GM19468 (cell line): ENCODE measurements around the gene DNAJB4.
"Not testable (repeated sequence)": the region's sequence is repeated elsewhere in the genome, so short reads cannot be mapped to it uniquely, and the experiment has no call there.

ENCODE experiments used
- ATAC-seq: cut with Tn5 transposase; IDR thresholded peaks from one replicate; pipeline ENCODE4 v1.9.1; 2021; ENCODE audit warnings: mild to moderate bottlenecking, moderate library complexity, moderate number of reproducible peaks; ENCODE audit not compliant: unreplicated experiment; ENCODE audit errors: extremely low read depth

DNAJB4 gene

DNA sequence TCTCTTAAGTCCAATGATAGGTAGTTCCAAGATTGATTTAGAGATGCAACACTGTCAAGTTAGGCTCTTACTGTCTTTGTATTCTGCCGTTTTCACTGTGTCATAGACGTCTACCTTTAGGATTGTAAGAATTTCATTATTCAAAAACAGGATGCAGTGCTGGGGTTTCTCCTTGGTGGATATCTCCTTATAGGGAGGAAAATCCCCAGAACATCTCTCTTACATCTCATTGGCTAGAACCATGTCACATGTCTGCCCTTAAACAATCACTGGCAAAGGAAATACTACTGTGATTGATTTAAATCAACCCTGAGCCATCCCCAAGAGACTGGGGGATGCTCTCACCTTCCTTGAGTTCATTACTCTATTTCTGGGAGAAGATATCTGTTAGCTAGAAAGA lies 15.0 kb upstream of the DNAJB4 start:
- ATAC-seq: no peak

DNA sequence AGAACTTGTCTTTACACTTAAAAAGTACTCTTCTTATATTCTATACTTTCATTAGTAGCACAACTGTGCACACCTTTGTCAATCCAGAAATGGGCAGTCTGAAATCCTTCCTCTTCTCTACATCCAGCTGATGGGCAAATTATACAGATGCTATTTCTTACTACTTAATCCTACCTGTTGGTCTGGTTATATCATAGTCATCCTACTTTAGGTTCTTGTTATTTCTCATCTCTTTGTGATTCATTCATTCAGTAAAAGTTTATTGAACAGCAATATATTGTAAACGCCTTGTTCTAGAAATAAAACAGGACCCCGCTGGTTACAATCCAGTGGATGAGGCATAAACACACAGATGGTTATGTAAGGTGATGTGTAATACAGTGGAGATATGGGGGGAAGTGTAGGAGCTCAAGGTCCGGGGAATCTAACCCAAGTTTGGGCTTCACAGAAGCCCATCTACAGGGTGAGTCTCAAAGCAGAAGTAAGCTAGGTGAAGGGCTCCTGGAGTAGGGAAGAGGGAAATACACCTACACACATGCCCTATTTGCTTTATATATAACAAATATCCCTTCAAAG lies 14.0 kb upstream of the DNAJB4 start:
- no peak for ATAC-seq

DNA sequence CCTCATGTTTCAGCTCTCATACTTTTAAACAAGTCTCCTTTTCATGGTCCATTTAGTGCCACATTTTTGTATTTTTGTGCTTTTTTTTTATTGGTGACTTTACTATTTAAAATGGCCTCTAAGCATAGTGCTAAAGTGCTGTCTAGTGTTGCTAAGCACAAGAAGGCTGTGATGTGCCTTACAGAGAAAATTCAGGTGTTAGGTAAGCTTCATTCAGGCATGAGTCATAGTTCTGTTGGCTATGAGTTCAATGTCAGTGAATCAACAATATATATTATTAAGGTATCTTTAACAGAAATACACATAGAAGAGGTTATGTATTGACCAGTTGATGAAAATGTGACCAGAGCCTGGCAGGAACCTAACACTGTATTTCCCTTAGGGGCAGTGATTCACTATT lies 13.1 kb upstream of the DNAJB4 start:
- no peak for ATAC-seq

DNA sequence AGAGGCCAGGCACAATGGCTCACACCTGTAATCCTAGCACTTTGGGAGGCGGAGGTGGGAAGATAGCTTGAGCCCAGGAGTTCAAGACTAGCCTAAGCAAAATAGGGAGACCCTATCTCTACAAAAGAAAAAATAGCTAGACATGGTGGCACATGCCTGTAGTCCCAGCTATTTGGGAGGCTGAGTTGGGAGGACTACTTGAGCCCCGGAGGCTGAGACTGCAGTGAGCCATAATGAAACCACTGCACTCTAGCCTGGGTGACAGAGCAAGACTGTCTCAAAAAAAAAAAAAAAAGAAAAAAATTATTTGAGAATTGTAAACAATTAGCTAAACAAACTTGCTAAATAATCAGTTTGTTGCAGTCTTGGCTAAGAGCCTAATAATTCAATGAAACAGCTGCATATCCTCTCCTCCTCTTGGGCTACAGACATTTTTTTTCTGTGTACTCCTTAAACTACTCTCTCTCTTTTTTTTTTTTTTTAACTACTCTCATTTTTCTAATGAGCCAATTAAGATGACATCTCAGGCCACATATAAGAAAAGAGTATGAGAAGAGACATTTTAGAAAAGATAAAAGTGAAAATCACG lies 10.5 kb upstream of the DNAJB4 start:
- ATAC-seq: no peak

DNA sequence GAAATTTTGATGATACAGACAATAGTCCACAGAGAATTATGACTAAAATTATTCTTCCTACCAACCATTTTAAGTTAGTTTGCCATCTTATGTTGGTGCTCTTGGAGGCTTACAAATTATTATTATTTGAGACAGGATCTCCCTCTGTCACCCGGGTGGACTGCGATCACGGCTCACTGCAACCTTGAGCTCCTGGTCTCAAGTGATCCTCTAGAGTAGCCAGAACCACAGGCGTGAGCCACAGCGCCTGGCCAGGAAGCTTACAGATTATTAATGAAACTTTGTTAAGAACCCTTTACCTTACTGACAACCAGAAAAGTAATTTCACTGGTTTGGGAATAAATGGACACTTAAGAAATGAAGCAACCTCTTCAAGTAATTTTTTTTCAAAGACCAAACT lies 8.0 kb upstream of the DNAJB4 start:
- ATAC-seq: no peak

DNA sequence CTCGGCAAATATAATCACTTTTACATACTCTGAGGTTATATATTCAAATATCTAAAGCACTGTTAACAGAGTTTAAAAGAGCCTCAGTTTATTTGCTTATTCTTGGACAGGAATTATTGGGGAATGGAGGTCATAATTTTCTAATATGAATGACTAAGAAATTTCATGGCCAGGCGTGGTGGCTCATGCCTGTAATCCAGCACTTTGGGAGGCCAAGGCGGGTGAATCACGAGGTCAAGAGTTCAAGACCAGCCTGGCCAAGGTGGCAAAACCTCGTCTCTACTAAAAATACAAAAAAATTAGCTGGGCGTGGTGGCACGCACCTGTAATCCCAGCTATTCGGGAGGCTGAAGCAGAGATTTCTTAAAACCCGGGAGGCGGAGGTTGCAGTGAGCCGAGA lies 4.2 kb upstream of the DNAJB4 start:
- ATAC-seq: not testable (repeated sequence)

DNA sequence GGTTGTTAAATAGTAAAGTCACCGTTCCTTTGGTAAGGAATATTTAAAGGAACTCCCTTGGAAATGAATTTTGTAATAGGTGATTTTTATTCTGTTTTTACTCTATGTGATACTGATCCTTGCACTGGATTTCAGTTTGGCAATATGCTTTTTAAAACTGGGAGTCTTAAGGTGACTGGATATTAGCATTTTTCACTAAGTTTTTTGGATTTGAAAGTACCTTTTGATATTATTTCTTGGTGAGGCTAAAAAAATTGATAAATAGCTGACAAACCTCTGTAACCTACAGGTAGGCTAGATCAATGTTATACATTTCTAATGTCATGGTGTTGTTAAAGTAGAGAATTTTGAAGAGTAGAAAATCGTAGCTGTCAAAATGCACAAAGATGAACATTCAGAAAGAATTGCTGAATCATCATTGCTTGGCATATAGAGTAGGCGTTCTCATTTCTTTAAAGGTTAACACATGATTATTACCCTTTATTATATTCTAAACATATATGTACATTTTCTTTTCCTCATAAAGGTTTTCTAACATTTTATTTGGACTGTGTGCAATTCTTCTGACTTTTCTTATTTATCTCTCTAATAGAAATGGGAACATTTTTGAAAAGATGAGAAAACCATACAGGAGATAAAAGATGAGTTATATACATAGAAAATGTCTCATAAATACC lies 1.5 kb upstream of the DNAJB4 start:
- no peak for ATAC-seq

DNA sequence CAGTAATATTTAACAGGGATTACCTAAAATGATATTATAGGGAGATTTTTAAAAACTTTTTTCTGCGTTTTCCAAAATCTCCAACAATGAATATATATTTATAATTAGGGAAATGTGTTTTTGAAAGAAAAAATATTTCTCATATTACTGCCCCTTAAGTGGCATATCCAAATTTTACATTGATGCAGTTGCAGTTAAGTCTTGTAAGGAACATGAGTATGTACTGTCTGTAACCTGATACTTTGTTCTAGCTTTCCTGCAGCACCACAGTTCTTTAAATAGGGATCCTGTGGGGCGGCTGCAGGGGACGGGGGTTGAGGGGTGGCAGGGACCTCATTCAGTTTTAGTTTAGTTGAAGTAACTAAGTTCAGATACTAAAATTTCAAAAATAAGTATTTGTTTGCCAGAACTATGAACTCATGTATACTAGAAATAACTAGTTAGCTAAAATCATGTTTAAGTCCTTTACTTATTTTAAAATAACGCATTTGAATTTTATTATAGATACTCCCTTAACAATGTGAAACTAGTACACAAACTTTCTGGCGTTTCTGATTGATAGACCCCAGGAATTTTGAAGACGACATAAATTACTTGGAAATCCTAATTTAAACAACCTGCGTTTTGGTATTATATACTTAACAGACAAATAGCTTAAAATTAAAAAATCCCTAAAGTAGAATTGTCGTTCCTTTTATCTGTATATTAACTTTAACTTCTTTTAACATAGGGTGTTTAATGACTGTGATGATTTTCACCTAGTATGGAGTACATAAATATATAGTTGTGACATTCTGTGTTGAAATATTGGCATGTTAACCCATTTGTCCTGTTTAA lies 639 bp upstream of the DNAJB4 start:
- no peak for ATAC-seq

DNA sequence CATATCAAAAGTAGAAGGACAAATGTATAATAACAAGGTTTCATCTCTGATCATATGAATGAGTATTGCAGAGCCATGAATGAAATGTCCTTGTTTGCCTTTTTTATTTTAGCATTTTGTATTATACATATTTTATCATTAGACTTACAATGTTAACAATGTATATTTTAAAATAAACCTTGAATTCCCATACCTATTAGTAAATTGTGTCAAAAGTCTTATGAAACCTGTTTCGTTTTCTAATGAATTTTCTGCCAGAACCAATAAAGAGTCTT lies 646 bp downstream of the DNAJB4 start:
- no peak for ATAC-seq

DNA sequence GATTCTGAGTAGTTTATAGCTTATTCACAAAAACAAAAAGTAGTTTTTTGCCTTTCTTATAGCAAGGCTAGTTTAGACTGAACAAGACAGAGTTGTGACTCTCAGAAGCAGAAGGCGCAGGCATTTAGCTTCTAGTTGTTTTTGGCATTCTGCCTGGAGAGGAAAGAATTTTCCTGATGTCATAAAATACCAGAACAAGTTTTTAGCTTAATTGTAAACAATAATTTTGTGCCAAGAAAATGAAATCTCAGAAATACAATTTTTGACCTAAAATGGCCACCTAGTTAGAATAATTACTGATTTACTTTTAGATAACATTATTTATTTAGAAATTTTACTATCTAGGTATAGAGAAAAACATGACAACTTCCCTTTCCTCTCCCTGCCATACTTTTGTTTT lies 1.0 kb downstream of the DNAJB4 start:
- no peak for ATAC-seq

DNA sequence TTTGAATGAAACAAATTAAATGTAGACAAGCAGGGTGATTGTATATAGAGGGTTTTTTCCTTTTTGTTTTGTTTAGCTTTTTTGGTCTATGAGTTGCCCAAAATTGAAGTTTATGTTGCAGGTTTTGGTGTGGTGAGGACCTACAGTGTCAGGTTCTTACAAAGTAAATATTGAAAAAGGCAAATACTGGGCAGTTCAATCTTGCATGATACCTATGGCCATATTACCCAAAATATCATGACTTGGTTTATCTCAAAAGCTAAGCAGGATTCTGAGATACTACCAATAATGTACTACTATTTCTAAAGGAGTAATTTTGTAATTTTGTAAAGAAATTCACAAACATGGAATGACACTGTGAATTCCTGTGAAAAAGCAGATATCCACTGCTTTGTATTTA lies 1.8 kb downstream of the DNAJB4 start:
- ATAC-seq: no peak

DNA sequence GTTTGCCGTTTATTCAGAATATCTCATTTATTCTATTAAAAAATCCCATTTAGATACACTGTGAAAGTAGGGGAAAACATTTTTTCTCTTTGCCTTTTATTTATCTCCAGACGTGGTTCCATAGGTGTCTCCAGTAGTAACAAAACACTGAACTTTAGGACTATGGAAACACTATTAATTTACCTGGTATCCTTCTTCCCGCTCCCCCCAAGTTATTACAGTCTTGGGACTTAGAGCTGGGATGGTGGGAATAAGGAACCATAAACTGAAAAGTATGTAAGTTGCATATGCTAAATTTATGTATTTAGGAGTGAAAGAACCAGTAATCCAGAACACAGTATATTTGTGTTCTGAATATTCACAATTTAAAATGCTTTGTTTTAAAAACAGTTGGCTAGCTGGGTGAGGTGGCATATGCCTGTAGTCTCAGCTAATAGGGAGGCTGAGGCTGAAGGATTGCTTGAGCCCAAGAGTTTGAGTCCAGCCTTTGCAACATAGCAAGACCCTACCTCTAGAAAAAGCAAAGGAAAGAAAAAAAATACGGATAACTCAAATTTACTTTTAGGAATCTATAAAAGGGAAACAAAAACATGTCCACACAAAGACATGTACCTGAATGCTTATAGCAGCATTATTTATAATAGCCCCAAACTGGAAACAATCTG lies 3.1 kb downstream of the DNAJB4 start:
- no peak for ATAC-seq

DNA sequence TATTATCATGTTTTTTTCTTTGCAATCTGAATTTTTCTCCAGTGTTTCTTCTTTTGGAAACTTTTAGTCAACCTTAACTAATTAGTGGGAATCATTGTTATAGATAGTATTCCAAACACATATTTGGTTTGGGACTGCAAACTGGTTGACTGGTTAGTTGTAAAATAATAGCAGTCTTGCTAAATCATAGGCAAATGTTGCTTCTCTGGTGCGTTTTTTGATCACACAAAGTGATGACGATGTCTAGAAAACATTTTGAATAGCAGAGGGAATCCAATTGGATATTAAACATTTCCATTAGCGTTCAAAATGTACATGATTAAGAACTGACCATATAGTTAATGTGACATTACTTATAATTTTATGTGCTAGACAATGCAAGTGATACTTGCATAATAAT lies 4.5 kb downstream of the DNAJB4 start:
- ATAC-seq: no peak

DNA sequence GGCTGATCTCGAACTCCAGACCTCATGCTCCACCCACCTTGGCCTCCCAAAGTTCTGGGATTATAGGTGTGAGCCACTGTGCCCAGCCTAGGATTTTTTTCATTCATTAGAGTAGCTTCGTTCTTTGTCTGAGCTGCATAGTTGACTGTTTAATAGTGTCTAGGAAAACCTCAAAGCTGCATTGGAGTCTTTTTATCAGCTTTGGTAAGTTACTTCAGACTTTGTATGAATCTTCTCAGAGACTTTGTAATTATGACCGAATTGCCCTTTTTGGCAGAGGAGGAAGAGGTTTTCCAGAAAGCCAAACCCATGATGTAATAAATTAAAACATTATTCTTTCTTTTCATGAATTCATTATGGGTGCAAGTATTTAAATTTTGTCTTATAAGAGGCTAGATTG lies 5.1 kb downstream of the DNAJB4 start:
- ATAC-seq: no peak

DNA sequence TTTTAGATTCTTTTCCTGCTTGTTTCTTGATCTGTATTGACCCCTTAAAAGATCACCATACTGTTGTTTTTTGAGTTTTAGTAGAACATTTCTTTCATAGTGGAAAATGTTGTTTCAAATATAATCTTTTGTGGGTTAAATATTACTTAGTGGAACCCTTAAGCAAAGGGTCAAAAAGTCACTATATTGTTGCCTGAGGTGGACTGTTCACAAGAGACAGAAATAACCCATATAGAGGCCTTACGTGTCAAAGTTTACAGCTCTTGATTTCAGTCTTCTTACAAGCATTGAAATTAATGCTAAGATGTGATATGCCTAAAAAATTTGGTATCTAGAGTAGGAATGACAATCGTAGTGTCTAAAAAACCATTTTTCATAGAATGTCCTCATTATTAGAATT lies 6.3 kb downstream of the DNAJB4 start:
- ATAC-seq: no peak

DNA sequence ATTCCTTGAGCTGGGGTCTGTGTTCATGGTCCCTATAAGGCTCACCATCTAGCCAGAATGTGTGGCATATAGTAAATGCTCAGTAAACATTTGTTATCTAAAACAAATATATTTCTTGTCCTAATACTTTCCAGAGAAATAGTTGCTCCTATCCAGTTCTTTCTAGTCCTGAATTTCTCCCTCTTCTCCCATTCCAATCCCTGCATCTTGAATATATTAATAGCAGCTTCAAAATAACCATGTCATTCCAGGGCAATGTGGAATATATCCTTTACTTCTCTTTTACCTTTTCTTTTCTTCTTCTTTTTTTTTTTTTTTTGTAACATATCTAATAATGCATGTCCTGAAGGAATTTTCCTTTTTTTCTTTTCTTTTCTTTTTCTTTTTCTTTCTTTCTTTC lies 10.4 kb downstream of the DNAJB4 start:
- no peak for ATAC-seq

DNA sequence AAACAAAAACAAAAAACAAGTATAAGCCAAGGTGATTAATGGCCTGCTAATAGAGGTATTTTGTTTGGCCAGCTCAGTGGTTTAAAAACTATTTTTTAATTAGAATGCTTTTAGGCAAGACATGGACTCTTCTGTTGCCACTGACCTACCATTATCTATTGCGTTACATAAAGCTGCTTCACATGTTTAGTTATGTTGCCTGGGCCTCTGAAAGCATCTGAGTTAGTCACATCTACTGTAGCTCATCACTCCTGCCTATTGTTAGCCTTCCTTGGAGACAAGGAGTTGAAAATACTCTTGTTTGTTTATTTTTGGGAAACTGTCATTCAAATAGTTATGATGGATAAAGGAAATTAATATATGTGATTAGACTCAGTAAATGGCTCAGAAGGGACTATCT lies 14.3 kb downstream of the DNAJB4 start:
- no peak for ATAC-seq

DNA sequence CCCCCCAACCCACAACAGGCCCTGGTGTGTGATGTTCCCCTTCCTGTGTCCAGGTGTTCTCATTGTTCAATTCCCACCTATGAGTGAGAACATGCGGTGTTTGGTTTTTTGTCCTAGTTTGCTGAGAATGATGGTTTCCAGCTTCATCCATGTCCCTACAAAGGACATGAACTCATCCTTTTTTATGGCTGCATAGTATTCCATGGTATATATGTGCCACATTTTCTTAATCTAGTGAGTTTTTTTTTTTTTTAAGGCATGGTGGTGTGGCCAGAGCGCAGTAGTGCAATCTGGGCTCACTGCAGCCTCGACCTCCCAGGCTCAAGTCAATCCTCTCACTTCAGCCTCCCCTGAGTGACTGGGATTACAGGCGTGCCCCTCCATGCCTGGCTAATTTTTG lies 16.4 kb downstream of the DNAJB4 start:
- not testable (repeated sequence) for ATAC-seq

DNA sequence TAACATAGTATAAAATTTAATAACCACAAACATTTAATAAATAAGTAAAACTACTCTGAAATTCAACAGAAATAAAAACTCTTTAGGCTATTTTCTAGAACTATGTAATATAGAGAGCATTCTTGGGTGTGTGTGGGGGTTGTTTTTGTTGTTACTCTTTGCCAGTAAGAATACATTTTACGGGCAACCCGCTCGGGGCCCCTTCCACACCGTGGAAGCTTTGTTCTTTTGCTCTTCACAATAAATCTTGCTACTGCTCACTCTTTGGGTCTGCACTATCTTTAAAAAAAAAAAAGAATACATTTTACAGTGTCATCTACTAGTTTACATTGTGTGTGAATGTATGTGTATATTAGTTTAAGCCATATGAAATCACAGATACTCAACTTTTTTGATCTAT lies 25.1 kb downstream of the DNAJB4 start:
- ATAC-seq: no peak

DNA sequence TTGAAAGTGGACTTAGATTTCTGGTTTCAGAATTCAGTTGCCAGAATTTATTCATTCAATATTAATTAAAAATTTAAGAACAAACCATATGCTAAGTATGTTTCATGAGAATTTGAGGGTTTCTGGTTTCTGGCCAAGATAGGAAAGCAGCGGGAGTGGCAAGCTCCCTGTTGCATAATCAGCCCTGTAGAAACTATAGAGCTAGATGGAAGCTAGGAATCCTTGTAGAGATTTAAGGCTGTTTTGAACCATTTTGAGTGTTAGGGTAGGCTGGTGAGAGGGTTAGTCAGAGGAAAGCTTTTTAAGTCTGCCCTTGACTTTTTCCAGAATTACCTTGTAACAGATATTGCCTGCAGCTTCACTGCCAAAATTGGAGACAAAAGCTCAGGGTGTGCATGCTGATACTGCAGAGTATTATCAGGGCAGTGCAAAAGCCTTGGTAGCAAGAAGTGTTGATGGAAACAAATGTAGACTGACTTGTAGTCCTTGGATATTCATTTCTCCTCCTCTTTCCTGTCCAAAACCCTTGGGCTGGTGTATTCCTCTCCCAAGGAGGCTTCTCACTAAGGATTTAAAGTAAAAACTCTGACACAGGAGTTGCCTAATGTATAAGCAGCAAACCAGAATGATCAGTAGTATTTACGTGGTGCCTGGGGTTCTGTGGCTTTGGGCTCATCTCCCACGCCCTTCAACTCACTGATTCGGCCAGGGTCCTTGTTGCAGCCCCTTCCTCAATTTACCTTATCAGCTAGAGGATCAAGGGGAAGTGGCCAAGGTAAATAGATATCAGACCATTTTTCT lies 28.5 kb downstream of the DNAJB4 start:
- no peak for ATAC-seq
